OCI-LY3 (cell line): ENCODE data around the gene ASAP2.

Experiments
- CTCF ChIP-seq: fragments of 200-600, 300-600 bp; sonication (generic); IDR thresholded peaks from 2 replicates; pipeline ENCODE4 v1.5.1; 2014; ENCODE audit warnings: antibody characterized with exemption, low read length, low read depth
- EZH2phosphoT487 ChIP-seq: fragments of 200-600 bp; shearing (Covaris generic); IDR thresholded peaks from 2 replicates; pipeline ENCODE4 v1.6.1; 2018; ENCODE audit warnings: antibody characterized with exemption, mixed run types, low read depth

GRCh38 chr2:9378433-9379390, 172.1 kb downstream of the ASAP2 start:
- no peak for TF ChIP-seq EZH2phosphoT487
- TF ChIP-seq CTCF, result no peak
